COLO829 (cell line): ENCODE data around the gene PARD3B.
A peak's percentile ranks its signal among the peaks of the same experiment; 100 is the strongest.

ENCODE experiments used
- DNase-seq: peaks from one replicate; pipeline ENCODE4 v3.0.0; 2012; ENCODE audit warnings: low spot score

PARD3B gene

GRCh38 chr2:204655101-204655500 is 109.8 kb downstream of the PARD3B start:
- no peak for DNase-seq

- DNase-seq, result no peak
These were observed 110.4 kb downstream of the PARD3B start for GRCh38 chr2:204655626-204656025.

- DNase-seq, result no peak
These were observed 111.7 kb downstream of the PARD3B start for GRCh38 chr2:204657024-204657423.

- no peak for DNase-seq
These were observed 117.7 kb downstream of the PARD3B start for GRCh38 chr2:204662956-204663355.

- no peak for DNase-seq
These were observed 118.6 kb downstream of the PARD3B start for GRCh38 chr2:204663816-204664425.

- DNase-seq, result peak; percentile 11
These were observed 119.4 kb downstream of the PARD3B start for GRCh38 chr2:204664708-204665121.

- DNase-seq, result no peak
These were observed 119.9 kb downstream of the PARD3B start for GRCh38 chr2:204665207-204665606.

- no peak for DNase-seq
These were observed 120.5 kb downstream of the PARD3B start for GRCh38 chr2:204665771-204666170.

GRCh38 chr2:204667990-204668389 is 122.7 kb downstream of the PARD3B start:
- no peak for DNase-seq

- no peak for DNase-seq
These were observed 124.1 kb downstream of the PARD3B start for GRCh38 chr2:204669382-204669781.

- no peak for DNase-seq
These were observed 124.8 kb downstream of the PARD3B start for GRCh38 chr2:204670124-204670523.

- DNase-seq, result no peak
These were observed 125.5 kb downstream of the PARD3B start for GRCh38 chr2:204670756-204671155.

- DNase-seq, result no peak
These were observed 127.5 kb downstream of the PARD3B start for GRCh38 chr2:204672772-204673171.

- DNase-seq, result no peak
These were observed 128.6 kb downstream of the PARD3B start for GRCh38 chr2:204673877-204674276.

- DNase-seq, result no peak
These were observed 132.8 kb downstream of the PARD3B start for GRCh38 chr2:204678031-204678430.

- DNase-seq, result no peak
These were observed 135.3 kb downstream of the PARD3B start for GRCh38 chr2:204680576-204680975.

- no peak for DNase-seq
These were observed 136.1 kb downstream of the PARD3B start for GRCh38 chr2:204681412-204681811.

GRCh38 chr2:204683384-204683783 is 138.1 kb downstream of the PARD3B start:
- no peak for DNase-seq

- no peak for DNase-seq
These were observed 141.1 kb downstream of the PARD3B start for GRCh38 chr2:204686406-204686805.

GRCh38 chr2:204687776-204688175 is 142.5 kb downstream of the PARD3B start:
- DNase-seq, result no peak

GRCh38 chr2:204691911-204692510 is 146.7 kb downstream of the PARD3B start:
- peak; percentile 69 for DNase-seq

- DNase-seq, result no peak
These were observed 147.5 kb downstream of the PARD3B start for GRCh38 chr2:204692790-204693189.

- no peak for DNase-seq
These were observed 148.0 kb downstream of the PARD3B start for GRCh38 chr2:204693262-204693661.

- no peak for DNase-seq
These were observed 150.2 kb downstream of the PARD3B start for GRCh38 chr2:204695506-204695905.
